Measurements from ENCODE around the gene FARS2. TPM values are rescaled to one million over a fixed set of nuclear protein-coding genes. Genes with fewer than 3 reads are reported as not detected.

Gene FARS2
- 12.7 and 12.9 TPM in 2 replicates for total RNA-seq (2014; rRNA removed; shearing (Covaris generic))

GRCh38 chr6:5260661-5261544 lies at the start of gene FARS2, which contains the start of gene LYRM4:
FARS2 (plus strand) TSS chr6:5261513.
LYRM4 (minus strand) TSS chr6:5260950; CDS start chr6:5260733, 217 bp downstream.

Other genes with a start within 250 kb of the FARS2 start
- gene PPP1R3G, start 176.2 kb upstream of the FARS2 start, total RNA-seq (2014; rRNA removed; shearing (Covaris generic)), result 0.08 TPM in 1 of 2 replicates, not detected in the other
- gene LYRM4, start 563 bp upstream of the FARS2 start, total RNA-seq (2014; rRNA removed; shearing (Covaris generic)), result 7.5 and 8.8 TPM in 2 replicates